Dermis microvascular lymphatic vessel endothelial cell (primary cell): ENCODE data around the gene GPRC5D. TPM values are rescaled to one million over a fixed set of nuclear protein-coding genes. Genes with fewer than 3 reads are reported as not detected.

Experiments
- DNase-seq, 2 donors: peaks; one replicate each; pipeline versions ENCODE4 v3.0.0 to v3.0.0-alpha.2; 2010; ENCODE audit warnings: low read depth in 2 of 2
- total RNA-seq: library from RNA; depleted of rRNA; stranded (reverse); fragments of >200 nt; gene quantifications from 2 replicates; pipeline ENCODE4 v1.2.1, GENCODE V29; 2014

GPRC5D gene
- total RNA-seq, 1 donor from 2014 or later = not detected

GRCh38 chr12:12908711-12909110, 43.3 kb downstream of the GPRC5D start:
- no peak for DNase-seq

GRCh38 chr12:12908252-12908651, 43.7 kb downstream of the GPRC5D start:
- DNase-seq = no peak

- no peak for DNase-seq
Measured at GRCh38 chr12:12907552-12907951, 44.4 kb downstream of the GPRC5D start.

- no peak for DNase-seq
Measured at GRCh38 chr12:12903642-12904609, 48.0 kb downstream of the GPRC5D start.

GRCh38 chr12:12902036-12902435, 49.9 kb downstream of the GPRC5D start:
- DNase-seq = no peak

- peak in 1 of 2 donors; percentile 72 for DNase-seq
Measured at GRCh38 chr12:12901158-12901791, 50.7 kb downstream of the GPRC5D start.

- no peak for DNase-seq
Measured at GRCh38 chr12:12900786-12901157, 51.2 kb downstream of the GPRC5D start.

GRCh38 chr12:12899530-12900380, 52.2 kb downstream of the GPRC5D start:
- peak; percentile 30 to 82 for DNase-seq

GRCh38 chr12:12898911-12899511, 53.0 kb downstream of the GPRC5D start:
- no peak for DNase-seq

GRCh38 chr12:12898136-12898717, 53.7 kb downstream of the GPRC5D start:
- no peak for DNase-seq

- DNase-seq = no peak
Measured at GRCh38 chr12:12897302-12897701, 54.7 kb downstream of the GPRC5D start.

- no peak for DNase-seq
Measured at GRCh38 chr12:12896260-12896659, 55.7 kb downstream of the GPRC5D start.

- no peak for DNase-seq
Measured at GRCh38 chr12:12893438-12893837, 58.5 kb downstream of the GPRC5D start.

GRCh38 chr12:12892681-12893141, 59.3 kb downstream of the GPRC5D start:
- DNase-seq = no peak

GRCh38 chr12:12891881-12892355, 60.1 kb downstream of the GPRC5D start:
- no peak for DNase-seq

- DNase-seq = peak in 1 of 2 donors; percentile 87
Measured at GRCh38 chr12:12891080-12891880, 60.7 kb downstream of the GPRC5D start, which contains the start of gene GPRC5A. TSS of gene GPRC5A (plus strand) at chr12:12891562. CDS start at chr12:12908250, 16,688 bp downstream.
